ENCODE measurements around the gene ARHGAP45. TPM values are rescaled to one million over a fixed set of nuclear protein-coding genes. Genes with fewer than 3 reads are reported as not detected.
A peak's percentile ranks its signal among the peaks of the same experiment; 100 is the strongest.

The ARHGAP45 gene
- total RNA-seq, 6 experiments from 2014 or later = 4.2 to 10.0 (median 7.3) TPM

- Histone ChIP-seq H3K27ac (no peak overlapping the region), H3K36me3 (no peaks in the 10 kb centered on the region), H3K9me3 (no peaks in the 10 kb centered on the region), H3K4me3 (no peak overlapping the region), H3K4me1 (no peaks in the 10 kb centered on the region), H3K27me3 (no peaks in the 10 kb centered on the region)
- intact Hi-C loops (cut with DNase I) = no loop called here
- TF ChIP-seq, protein P1, sequence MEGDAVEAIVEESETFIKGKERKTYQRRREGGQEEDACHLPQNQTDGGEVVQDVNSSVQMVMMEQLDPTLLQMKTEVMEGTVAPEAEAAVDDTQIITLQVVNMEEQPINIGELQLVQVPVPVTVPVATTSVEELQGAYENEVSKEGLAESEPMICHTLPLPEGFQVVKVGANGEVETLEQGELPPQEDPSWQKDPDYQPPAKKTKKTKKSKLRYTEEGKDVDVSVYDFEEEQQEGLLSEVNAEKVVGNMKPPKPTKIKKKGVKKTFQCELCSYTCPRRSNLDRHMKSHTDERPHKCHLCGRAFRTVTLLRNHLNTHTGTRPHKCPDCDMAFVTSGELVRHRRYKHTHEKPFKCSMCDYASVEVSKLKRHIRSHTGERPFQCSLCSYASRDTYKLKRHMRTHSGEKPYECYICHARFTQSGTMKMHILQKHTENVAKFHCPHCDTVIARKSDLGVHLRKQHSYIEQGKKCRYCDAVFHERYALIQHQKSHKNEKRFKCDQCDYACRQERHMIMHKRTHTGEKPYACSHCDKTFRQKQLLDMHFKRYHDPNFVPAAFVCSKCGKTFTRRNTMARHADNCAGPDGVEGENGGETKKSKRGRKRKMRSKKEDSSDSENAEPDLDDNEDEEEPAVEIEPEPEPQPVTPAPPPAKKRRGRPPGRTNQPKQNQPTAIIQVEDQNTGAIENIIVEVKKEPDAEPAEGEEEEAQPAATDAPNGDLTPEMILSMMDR (IDR thresholded peaks at IDR 0.05) = no peak
- 86% methylated on average over 4 of the region's 77 CpGs for WGBS (ENCODE audit: insufficient coverage, low coverage, low lambda C conversion rate, missing lambda C conversion rate)
- DNase-seq (peak in 1 of 3 donors; percentile 24), ATAC-seq (peak in 1 of 4 donors; percentile 24)
Measured at GRCh38 chr19:1046836-1047695, 19.9 kb upstream of the ARHGAP45 start.

DNA sequence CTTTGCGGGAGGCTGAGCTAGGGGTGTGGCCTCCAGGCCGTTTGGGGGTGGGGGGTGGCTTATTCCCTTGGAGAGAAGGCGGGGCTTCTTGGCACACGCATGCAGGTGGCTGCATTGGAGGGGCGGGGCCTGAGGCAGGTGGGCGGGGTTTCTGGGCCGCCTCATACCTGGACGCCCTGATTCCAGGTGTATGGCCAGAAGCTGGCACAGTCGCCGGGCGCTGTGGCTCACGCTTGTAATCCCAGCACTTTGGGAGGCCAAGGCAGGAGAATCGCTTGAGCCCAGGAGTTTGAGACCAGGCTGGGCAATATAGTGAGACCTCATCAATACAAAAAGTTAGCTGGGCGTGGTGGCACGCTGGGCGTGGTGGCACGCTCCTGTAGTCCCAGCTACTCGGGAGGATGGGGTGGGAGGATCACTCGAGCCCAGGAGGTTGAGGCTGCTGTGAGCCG is 19.2 kb upstream of the ARHGAP45 start:
- Histone ChIP-seq H3K27ac (no peak overlapping the region), H3K4me1 (no peaks in the 10 kb centered on the region), H3K9me3 (no peaks in the 10 kb centered on the region), H3K27me3 (no peaks in the 10 kb centered on the region), H3K36me3 (no peaks in the 10 kb centered on the region), H3K4me3 (no peak overlapping the region)
- intact Hi-C loops (cut with DNase I) = no loop called here
- TF ChIP-seq, protein P1 (IDR thresholded peaks at IDR 0.05) = no peak
- no peak for TF ChIP-seq POLR2A (IDR thresholded peaks at IDR 0.05)
- ATAC-seq = no peak
- 94% methylated on average over 16 of the region's 20 CpGs for WGBS (ENCODE audit: insufficient coverage, low coverage, low lambda C conversion rate, missing lambda C conversion rate)
- no peak for DNase-seq

DNA sequence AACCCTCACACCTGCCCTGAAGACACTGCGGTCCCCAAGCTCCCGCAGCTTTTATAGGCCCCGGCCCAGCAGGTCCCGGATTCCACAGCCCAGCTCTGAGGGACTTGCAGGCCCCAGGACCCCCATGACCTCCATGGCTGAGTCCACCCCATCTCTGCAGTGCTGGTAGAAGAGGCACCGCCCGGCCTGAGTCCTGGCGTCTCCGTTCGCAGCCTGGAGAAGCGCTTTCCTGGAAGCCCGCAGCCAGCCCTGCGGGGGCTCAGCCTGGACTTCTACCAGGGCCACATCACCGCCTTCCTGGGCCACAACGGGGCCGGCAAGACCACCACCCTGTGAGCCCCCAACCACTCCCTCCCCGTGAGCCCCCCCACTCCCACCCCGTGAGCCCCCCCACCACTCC is 17.9 kb upstream of the ARHGAP45 start:
- no peak for TF ChIP-seq POLR2A (IDR thresholded peaks at IDR 0.05)
- TF ChIP-seq, protein P1 (IDR thresholded peaks at IDR 0.05) = no peak
- no peaks in the 10 kb centered on the region for H3K36me3 ChIP-seq
- no peaks in the 10 kb centered on the region for H3K9me3 ChIP-seq
- ATAC-seq (no peak), DNase-seq (no peak)
- H3K27me3 ChIP-seq = no peaks in the 10 kb centered on the region
- H3K27ac ChIP-seq = no peak overlapping the region
- 87% methylated on average over 3 of the region's 17 CpGs for WGBS (ENCODE audit: insufficient coverage, low coverage, low lambda C conversion rate, missing lambda C conversion rate)
- no peaks in the 10 kb centered on the region for H3K4me1 ChIP-seq
- intact Hi-C loops (cut with DNase I) = no loop called here
- no peak overlapping the region for H3K4me3 ChIP-seq

GRCh38 chr19:1049800-1050199 is 17.2 kb upstream of the ARHGAP45 start:
- no peak for TF ChIP-seq POLR2A (IDR thresholded peaks at IDR 0.05)
- TF ChIP-seq, protein P1 (IDR thresholded peaks at IDR 0.05) = no peak
- no peak for ATAC-seq
- Histone ChIP-seq H3K36me3 (no peaks in the 10 kb centered on the region), H3K9me3 (no peaks in the 10 kb centered on the region), H3K27ac (no peak overlapping the region), H3K4me1 (no peaks in the 10 kb centered on the region), H3K4me3 (no peak overlapping the region), H3K27me3 (no peaks in the 10 kb centered on the region)
- intact Hi-C loops (cut with DNase I) = no loop called here
- no peak for DNase-seq
- WGBS (ENCODE audit: insufficient coverage, low coverage, low lambda C conversion rate, missing lambda C conversion rate) = 66% methylated on average over 11 of the region's 11 CpGs

Measured in right lobe of liver (tissue), 6 donors.